Measurements from ENCODE around the gene NFE2L3.
"Not testable (repeated sequence)": the region's sequence is repeated elsewhere in the genome, so short reads cannot be mapped to it uniquely, and the experiment has no call there.

Gene NFE2L3

DNA sequence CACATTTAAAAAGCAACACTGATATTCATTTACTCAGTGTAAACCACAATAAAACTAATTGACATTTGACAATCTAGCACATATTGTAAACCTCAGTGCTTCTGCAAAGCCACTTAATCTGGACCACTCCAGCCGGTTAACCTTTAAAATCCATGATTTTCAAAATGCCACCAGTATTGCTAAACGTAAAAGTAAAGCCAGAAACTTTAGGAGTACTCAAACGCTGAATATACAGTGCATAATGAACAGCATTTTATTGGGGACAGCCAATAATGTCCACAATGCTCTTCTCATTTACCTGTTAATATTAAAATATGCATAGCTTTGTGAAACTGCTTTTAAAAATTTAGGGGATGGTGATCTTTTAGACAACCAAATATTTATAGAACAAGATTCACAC, 37.7 kb downstream of the NFE2L3 start:
- peaks cover 87% of the 10 kb centered on the region for H3K36me3 ChIP-seq (ENCODE audit: insufficient read depth, low read length)
- 0 out of 2 replicates have a peak, but pooled peaks cover 5% of the 10 kb centered on the region for H3K4me1 ChIP-seq (ENCODE audit: insufficient read depth, low read length)
- H3K27ac ChIP-seq (ENCODE audit: low read depth, low read length): no peak overlapping the region
- WGBS: 94% methylated on average over 3 of the region's 3 CpGs
- H3K9me3 ChIP-seq (ENCODE audit: insufficient read depth, low read depth, low read length): no peaks in the 10 kb centered on the region
- H3K27me3 ChIP-seq (ENCODE audit: insufficient read depth, low read length): no peaks in the 10 kb centered on the region
- no peak overlapping the region for H3K4me3 ChIP-seq (ENCODE audit: low read length)
- H3K9ac ChIP-seq (ENCODE audit: low read depth, low read length): no peak overlapping the region

DNA sequence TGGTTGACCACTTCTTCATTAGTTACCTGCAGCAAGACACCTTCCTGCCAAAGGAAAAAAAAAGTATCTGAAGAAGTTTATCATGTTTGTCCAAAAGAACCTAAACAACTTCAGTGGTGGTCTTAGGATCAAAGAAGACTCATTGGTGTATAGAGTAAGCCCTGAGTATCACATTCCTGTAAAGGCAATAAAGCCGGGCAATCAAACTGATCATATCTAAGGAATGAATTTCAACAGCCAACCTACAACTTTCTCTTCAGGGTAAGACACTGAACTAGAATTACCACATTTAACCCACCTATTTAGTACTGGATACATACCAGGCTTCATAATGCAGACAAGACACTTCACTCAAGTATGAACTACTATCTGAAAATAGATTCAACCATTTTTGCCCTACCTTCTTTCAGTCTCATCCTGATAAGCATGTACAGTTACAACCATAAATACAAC, 38.4 kb downstream of the NFE2L3 start:
- Histone ChIP-seq H3K27ac (ENCODE audit: low read depth, low read length) (0 out of 2 replicates have a peak overlapping the region, but pooled peaks have one; percentile 10), H3K36me3 (ENCODE audit: insufficient read depth, low read length) (peaks cover 87% of the 10 kb centered on the region), H3K9me3 (ENCODE audit: insufficient read depth, low read depth, low read length) (no peaks in the 10 kb centered on the region), H3K9ac (ENCODE audit: low read depth, low read length) (no peak overlapping the region), H3K4me1 (ENCODE audit: insufficient read depth, low read length) (peaks cover 7% of the 10 kb centered on the region; the same call in 1 of the 2 replicates), H3K27me3 (ENCODE audit: insufficient read depth, low read length) (no peaks in the 10 kb centered on the region), H3K4me3 (ENCODE audit: low read length) (no peak overlapping the region)
- 98% methylated on average over 1 of the region's 1 CpG for WGBS

DNA sequence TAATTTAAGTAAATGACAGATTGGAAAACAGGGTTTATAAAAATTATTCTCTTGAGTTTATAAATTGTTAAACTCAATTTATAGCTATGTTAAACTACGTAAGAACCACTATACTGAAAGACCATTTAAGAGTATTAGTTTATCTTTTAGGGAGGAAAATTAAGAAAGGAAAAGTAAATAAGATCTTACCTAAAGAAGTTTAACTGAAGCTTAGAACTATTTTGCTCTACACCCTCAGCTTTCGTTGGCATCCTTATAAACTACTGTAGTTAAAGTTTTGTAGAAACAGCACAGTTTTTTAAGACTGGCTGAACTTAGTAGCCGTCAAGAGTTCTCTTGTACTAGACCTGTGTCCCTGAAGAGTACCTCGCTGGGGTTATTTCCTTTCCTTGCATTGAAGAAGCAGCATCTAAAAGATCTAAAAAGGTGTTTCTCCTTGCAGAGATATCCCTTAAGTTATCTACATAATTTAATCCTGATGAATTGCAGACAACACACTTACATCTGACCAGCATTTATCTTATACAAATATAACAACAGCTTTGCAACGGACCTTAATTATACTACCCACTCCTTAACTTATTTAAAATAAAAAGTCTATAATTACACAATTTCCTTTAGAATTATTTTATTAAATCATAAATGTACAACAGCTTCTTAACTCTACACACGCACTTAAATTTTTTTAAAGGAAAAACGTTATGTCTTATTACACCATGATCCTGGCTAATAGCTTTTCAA, 39.4 kb downstream of the NFE2L3 start:
- Histone ChIP-seq H3K27ac (ENCODE audit: low read depth, low read length) (no peak overlapping the region), H3K4me3 (ENCODE audit: low read length) (no peak overlapping the region), H3K9ac (ENCODE audit: low read depth, low read length) (no peak overlapping the region), H3K9me3 (ENCODE audit: insufficient read depth, low read depth, low read length) (no peaks in the 10 kb centered on the region), H3K27me3 (ENCODE audit: insufficient read depth, low read length) (no peaks in the 10 kb centered on the region), H3K36me3 (ENCODE audit: insufficient read depth, low read length) (peaks cover 92% of the 10 kb centered on the region), H3K4me1 (ENCODE audit: insufficient read depth, low read length) (peaks cover 17% of the 10 kb centered on the region)
- WGBS: 85% methylated on average over 6 of the region's 7 CpGs

DNA sequence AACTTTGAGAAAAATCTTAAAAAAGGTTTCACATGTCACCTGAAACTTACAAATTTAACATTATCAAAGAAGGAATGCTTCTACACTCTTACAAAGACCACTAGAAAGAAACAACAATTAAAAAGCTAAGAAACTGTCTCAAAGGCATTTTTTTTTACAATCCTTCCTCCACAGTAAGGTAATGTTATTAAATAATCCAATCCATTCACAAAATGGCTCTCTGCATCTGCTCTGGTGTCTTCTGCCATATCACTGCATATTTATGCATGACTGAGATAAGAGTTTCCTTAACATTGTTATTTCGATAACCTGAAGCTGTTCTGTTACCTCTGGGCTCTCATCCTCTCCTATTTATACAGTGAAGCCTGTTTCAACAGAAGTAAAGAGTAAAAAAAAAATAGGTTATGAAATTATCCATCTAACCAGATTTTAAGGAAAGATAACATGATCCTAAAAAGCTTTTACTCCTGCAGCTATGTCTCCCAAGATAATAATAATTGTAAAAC, 40.0 kb downstream of the NFE2L3 start:
- Histone ChIP-seq H3K27me3 (ENCODE audit: insufficient read depth, low read length) (no peaks in the 10 kb centered on the region), H3K4me3 (ENCODE audit: low read length) (no peak overlapping the region), H3K4me1 (ENCODE audit: insufficient read depth, low read length) (peaks cover 23% of the 10 kb centered on the region), H3K9me3 (ENCODE audit: insufficient read depth, low read depth, low read length) (no peaks in the 10 kb centered on the region), H3K27ac (ENCODE audit: low read depth, low read length) (no peak overlapping the region), H3K9ac (ENCODE audit: low read depth, low read length) (no peak overlapping the region), H3K36me3 (ENCODE audit: insufficient read depth, low read length) (peaks cover 92% of the 10 kb centered on the region)
- 100% methylated on average over 1 of the region's 1 CpG for WGBS

DNA sequence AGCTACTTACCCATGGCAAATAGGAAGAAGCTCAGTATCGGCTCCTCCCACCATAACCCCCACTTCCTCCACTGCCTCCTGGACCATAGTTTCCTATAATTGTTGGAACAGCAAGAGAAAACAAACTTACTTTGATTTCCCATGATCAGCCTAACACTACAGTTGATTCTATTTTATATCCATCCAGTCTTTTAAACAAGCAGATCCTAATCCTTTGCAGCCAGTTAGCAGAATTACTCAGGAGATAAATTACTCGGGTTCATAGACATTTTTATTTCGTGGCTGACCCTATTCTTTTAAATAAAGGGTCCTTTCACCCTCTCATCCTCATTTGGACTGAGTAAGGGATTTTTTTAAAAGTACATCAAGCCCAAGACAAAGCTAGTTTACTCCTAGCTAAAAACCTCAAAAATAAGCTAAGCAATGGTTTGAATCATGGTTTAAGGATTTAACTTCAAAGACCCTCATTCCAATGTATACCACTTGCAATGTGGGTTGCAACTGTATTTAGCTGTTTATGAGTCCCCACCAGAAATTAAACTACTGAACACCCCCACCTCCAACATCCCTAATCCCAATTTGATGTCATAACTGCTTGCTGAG, 40.6 kb downstream of the NFE2L3 start:
- Histone ChIP-seq H3K36me3 (ENCODE audit: insufficient read depth, low read length) (peaks cover 97% of the 10 kb centered on the region), H3K9me3 (ENCODE audit: insufficient read depth, low read depth, low read length) (no peaks in the 10 kb centered on the region), H3K4me1 (ENCODE audit: insufficient read depth, low read length) (peaks cover 29% of the 10 kb centered on the region), H3K9ac (ENCODE audit: low read depth, low read length) (no peak overlapping the region), H3K27ac (ENCODE audit: low read depth, low read length) (0 out of 2 replicates have a peak overlapping the region, but pooled peaks have one; percentile 28), H3K4me3 (ENCODE audit: low read length) (no peak overlapping the region), H3K27me3 (ENCODE audit: insufficient read depth, low read length) (no peaks in the 10 kb centered on the region)
- WGBS: 93% methylated on average over 3 of the region's 3 CpGs

DNA sequence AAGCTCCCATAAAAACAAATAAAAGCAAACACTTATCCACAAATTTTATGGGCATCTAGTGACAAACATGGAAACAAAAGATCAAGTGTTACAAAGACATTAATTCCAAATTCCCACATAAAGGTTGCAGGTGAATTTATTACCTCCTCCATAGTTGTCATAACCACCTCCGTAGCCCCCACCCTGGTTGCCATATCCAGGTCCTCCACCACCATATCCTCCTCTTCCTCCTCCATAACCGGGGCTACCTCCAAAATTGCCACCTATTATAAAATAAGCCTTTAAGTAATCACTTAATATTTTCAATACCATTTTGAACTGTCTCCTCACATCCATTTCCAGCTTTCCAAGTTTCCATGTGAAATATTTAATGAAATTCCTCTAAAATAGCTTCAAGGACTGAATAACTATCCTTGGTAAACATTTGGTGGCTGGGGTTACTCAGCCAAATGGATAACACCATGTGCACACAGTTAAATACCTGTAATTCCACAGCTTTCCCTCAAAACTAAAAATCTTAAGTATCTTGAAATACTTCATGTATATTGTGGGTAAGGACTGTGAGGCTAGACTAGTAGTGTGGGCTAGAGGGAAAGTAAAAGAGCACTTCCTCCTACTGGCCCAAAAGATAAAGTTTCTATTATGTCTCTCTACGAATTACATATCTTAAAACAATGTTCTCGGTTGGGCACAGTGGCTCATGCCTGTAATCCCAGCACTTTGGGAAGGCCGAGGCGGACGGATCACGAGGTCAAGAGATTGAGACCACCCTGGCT, 41.6 kb downstream of the NFE2L3 start:
- H3K4me3 ChIP-seq (ENCODE audit: low read length): no peak overlapping the region
- H3K9me3 ChIP-seq (ENCODE audit: insufficient read depth, low read depth, low read length): no peaks in the 10 kb centered on the region
- H3K27ac ChIP-seq (ENCODE audit: low read depth, low read length): 0 out of 2 replicates have a peak overlapping the region, but pooled peaks have one; percentile 41
- H3K36me3 ChIP-seq (ENCODE audit: insufficient read depth, low read length): peaks cover 100% of the 10 kb centered on the region
- H3K4me1 ChIP-seq (ENCODE audit: insufficient read depth, low read length): peaks cover 29% of the 10 kb centered on the region
- no peaks in the 10 kb centered on the region for H3K27me3 ChIP-seq (ENCODE audit: insufficient read depth, low read length)
- WGBS: 94% methylated on average over 8 of the region's 8 CpGs
- no peak overlapping the region for H3K9ac ChIP-seq (ENCODE audit: low read depth, low read length)

DNA sequence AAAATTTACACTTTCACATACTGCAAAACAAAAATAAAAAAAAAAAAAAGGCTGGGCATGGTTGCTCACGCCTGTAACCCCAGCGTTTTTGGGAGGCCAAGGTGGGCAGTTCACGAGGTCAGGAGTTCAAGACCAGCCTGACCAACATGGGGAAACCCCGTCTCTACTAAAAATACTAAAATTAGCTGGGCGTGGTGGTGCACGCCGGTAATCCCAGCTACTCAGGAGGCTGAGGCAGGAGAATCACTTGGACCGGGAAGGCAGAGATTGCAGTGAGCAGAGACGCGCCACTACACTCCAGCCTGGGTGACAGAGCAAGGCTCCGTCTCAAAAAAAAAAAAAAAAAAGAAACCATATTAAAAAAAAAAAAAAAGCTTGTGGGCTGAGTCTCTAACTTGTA, 42.8 kb downstream of the NFE2L3 start:
- H3K4me3 ChIP-seq (ENCODE audit: low read length): not testable (repeated sequence)

DNA sequence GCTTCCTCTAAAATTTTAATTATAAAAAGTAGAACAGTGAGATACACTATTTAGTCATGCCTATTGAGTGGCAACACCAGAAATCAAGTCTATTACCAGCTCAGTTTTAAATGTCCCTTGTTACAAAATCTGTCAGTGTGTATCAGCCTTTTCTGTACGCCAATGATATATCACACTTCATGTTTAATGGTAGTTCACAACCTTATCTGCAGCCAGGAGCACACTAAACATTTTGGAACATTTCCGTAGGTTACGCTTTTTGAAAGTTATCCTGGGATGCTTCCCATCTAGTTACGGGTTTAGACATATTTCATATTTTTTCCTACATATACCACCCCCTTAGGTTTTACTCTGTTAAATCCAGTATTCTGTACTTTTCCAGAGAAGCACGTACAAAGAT, 43.2 kb downstream of the NFE2L3 start:
- Histone ChIP-seq H3K27me3 (ENCODE audit: insufficient read depth, low read length) (no peaks in the 10 kb centered on the region), H3K9me3 (ENCODE audit: insufficient read depth, low read depth, low read length) (no peaks in the 10 kb centered on the region), H3K4me3 (ENCODE audit: low read length) (peak overlapping the region; percentile 94; the same call in 1 of the 2 replicates), H3K4me1 (ENCODE audit: insufficient read depth, low read length) (peaks cover 29% of the 10 kb centered on the region), H3K9ac (ENCODE audit: low read depth, low read length) (no peak overlapping the region), H3K27ac (ENCODE audit: low read depth, low read length) (no peak overlapping the region), H3K36me3 (ENCODE audit: insufficient read depth, low read length) (peaks cover 94% of the 10 kb centered on the region)
- WGBS: 90% methylated on average over 5 of the region's 5 CpGs

More for the DNA sequence above, 42.8 kb downstream of the NFE2L3 start:
- H3K27me3 ChIP-seq (ENCODE audit: insufficient read depth, low read length); H3K27ac ChIP-seq (ENCODE audit: low read depth, low read length); H3K9ac ChIP-seq (ENCODE audit: low read depth, low read length); H3K9me3 ChIP-seq (ENCODE audit: insufficient read depth, low read depth, low read length): not testable (repeated sequence)
- Histone ChIP-seq H3K4me1 (ENCODE audit: insufficient read depth, low read length) (peaks cover 29% of the 10 kb centered on the region), H3K36me3 (ENCODE audit: insufficient read depth, low read length) (peaks cover 99% of the 10 kb centered on the region)
- WGBS: 91% methylated on average over 8 of the region's 11 CpGs

DNA sequence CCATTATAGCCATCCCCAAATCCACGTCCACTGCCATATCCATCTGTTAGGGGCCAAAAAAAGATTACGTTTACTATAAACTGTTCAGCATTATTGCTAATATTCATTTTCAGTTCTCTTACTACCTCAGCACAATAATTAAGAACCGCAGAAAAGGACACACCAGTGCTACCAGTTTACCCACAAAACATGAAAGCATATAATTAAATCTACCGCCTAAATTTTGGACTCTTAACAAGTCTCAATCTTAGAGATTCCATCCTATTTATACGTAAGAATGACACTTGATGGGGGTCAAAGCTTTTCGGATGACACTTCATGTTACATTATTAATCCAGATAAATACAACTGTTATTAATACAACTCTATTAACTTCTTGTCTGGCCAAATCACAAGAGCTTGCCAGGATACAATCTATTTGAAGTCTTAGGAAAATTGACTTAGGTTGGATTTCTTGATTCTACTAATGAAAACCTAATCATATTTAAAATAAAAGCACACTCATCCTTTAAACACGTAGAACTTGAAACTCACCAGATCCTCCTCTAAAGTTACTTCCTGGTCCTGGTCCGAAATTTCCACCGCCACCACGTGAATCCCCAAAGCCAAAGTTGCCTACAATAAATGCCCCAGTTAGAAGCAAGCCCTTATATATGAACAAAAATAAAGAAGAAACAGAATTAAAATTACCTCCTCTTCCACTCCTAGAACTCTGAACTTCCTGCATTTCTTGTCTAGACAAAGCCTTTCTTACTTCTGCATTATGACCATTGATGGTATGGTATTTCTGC, 44.1 kb downstream of the NFE2L3 start:
- H3K9me3 ChIP-seq (ENCODE audit: insufficient read depth, low read depth, low read length): no peaks in the 10 kb centered on the region
- H3K27ac ChIP-seq (ENCODE audit: low read depth, low read length): no peak overlapping the region
- 85% methylated on average over 10 of the region's 10 CpGs for WGBS
- H3K4me3 ChIP-seq (ENCODE audit: low read length): peak overlapping the region; percentile 94
- no peaks in the 10 kb centered on the region for H3K27me3 ChIP-seq (ENCODE audit: insufficient read depth, low read length)
- H3K9ac ChIP-seq (ENCODE audit: low read depth, low read length): peak overlapping the region; percentile 100; the same call in 1 of the 2 replicates
- peaks cover 29% of the 10 kb centered on the region for H3K4me1 ChIP-seq (ENCODE audit: insufficient read depth, low read length)
- peaks cover 86% of the 10 kb centered on the region for H3K36me3 ChIP-seq (ENCODE audit: insufficient read depth, low read length)

Measured in HUES64 (cell line).